Measurements from ENCODE around the gene SEH1L. TPM values are rescaled to one million over a fixed set of nuclear protein-coding genes. Genes with fewer than 3 reads are reported as not detected.

SEH1L gene
- total and polyA plus RNA-seq, 10 of the 15 experiments (the other 5 are each of a cell fraction or from before 2014, with no cell fraction given), result 27.5 to 109 (median 52.8) TPM

GRCh38 chr18:12906119-12906518 lies 41.7 kb upstream of the SEH1L start (continued):
- TF ChIP-seq PAX5 (IDR thresholded peaks at IDR 0.05; ENCODE audit: borderline replicate concordance, low read depth, low read length), result no peak
- TF ChIP-seq TBL1XR1 (IDR thresholded peaks at IDR 0.05; ENCODE audit: low read depth, low read length), result no peak

- Histone ChIP-seq H3K4me1 (ENCODE audit: control insufficient read depth, insufficient read depth, low read length) (no peaks in the 10 kb centered on the region; the same call in 1 of the 2 replicates), H3K79me2 (ENCODE audit: control insufficient read depth, insufficient read depth, low read length) (no peaks in the 10 kb centered on the region), H3K27me3 (replicated peaks in 1 of 2; ENCODE audit: control insufficient read depth in 2 of 2, insufficient read depth in 2 of 2, low read length in 1 of 2) (peaks cover 1 to 2% of the 10 kb centered on the region in 2 experiments; a peak in 3 of 4 replicates), H3K27ac (ENCODE audit: control insufficient read depth, insufficient read depth) (no peak overlapping the region), H3K4me2 (ENCODE audit: control insufficient read depth, insufficient read depth) (no peak overlapping the region), H3K9ac (ENCODE audit: control insufficient read depth, insufficient read depth, low read length) (no peak overlapping the region), H3K36me3 (ENCODE audit: control insufficient read depth in 2 of 2, insufficient read depth in 2 of 2, low read length in 1 of 2) (no peaks in the 10 kb centered on the region), H3K9me3 (replicated peaks; ENCODE audit: control insufficient read depth, insufficient read depth, low read length) (no peaks in the 10 kb centered on the region; the same call in 2 of the 3 replicates), H3K4me3 (no peak overlapping the region), H2AFZ (ENCODE audit: control insufficient read depth, low read depth, low read length) (no peak overlapping the region), H4K20me1 (ENCODE audit: control insufficient read depth, insufficient read depth) (no peaks in the 10 kb centered on the region; the same call in 1 of the 2 replicates)
- in situ Hi-C loops (cut with MboI), result no loop called here
- intact Hi-C loops (cut with micrococcal nuclease; ENCODE audit: unreplicated experiment), result no loop called here
- RAD21 ChIA-PET (ENCODE audit: unreplicated experiment), result no interaction called here
- FAIRE-seq (no peak), ATAC-seq (no peak), DNase-seq (ENCODE audit: low read depth, low spot score) (no peak)
- SMC1A ChIA-PET (ENCODE audit: uncharacterized antibody, unreplicated experiment), result interaction anchor here (1.9 kb wide), 1 partner anchor 9 kb away, joined by 5 read pairs; no protein-coding TSS in a partner anchor
- POLR2A ChIA-PET, result no interaction called here
- CTCF ChIA-PET, result no interaction called here
- WGBS (ENCODE audit: insufficient coverage, insufficient replicate concordance, low lambda C conversion rate, missing lambda C conversion rate), result 28% methylated on average over 10 of the region's 10 CpGs
- no TSS peak for BruUV-seq (replicated peaks)
- TF ChIP-seq ASH2L (IDR thresholded peaks at IDR 0.05; ENCODE audit: borderline replicate concordance, low read depth), result no peak
- no peak for TF ChIP-seq FOXK2 (IDR thresholded peaks at IDR 0.05)
- TF ChIP-seq CREM (IDR thresholded peaks at IDR 0.05; ENCODE audit: low read depth), result no peak
- no peak for TF ChIP-seq PAX5 (IDR thresholded peaks at IDR 0.05; ENCODE audit: borderline replicate concordance, low read depth, low read length)
- TF ChIP-seq NR2F1 (conservative IDR thresholded peaks at IDR 0.05), result no peak
- TF ChIP-seq TCF12 (IDR thresholded peaks at IDR 0.05; ENCODE audit: low read depth, low read length), result no peak
- no peak for TF ChIP-seq ZNF592 (IDR thresholded peaks at IDR 0.05)
- TF ChIP-seq NKRF (conservative IDR thresholded peaks at IDR 0.05), result no peak
- TF ChIP-seq SMARCA5 (IDR thresholded peaks at IDR 0.05), result no peak
- TF ChIP-seq ATF3 (IDR thresholded peaks at IDR 0.05; ENCODE audit: borderline replicate concordance, extremely low read depth, low read depth, low read length), result no peak
- no peak for TF ChIP-seq SPI1 (IDR thresholded peaks at IDR 0.05; ENCODE audit: borderline replicate concordance, insufficient read depth, low read depth, low read length)
- TF ChIP-seq ZBTB11 (CRISPR knock-in tag; IDR thresholded peaks at IDR 0.05), result no peak
- no peak for TF ChIP-seq CBFB (IDR thresholded peaks at IDR 0.05; ENCODE audit: low read depth)
Observed at GRCh38 chr18:12906773-12907172, 41.0 kb upstream of the SEH1L start.
